ENCODE results near the gene KLF15.

DNA sequence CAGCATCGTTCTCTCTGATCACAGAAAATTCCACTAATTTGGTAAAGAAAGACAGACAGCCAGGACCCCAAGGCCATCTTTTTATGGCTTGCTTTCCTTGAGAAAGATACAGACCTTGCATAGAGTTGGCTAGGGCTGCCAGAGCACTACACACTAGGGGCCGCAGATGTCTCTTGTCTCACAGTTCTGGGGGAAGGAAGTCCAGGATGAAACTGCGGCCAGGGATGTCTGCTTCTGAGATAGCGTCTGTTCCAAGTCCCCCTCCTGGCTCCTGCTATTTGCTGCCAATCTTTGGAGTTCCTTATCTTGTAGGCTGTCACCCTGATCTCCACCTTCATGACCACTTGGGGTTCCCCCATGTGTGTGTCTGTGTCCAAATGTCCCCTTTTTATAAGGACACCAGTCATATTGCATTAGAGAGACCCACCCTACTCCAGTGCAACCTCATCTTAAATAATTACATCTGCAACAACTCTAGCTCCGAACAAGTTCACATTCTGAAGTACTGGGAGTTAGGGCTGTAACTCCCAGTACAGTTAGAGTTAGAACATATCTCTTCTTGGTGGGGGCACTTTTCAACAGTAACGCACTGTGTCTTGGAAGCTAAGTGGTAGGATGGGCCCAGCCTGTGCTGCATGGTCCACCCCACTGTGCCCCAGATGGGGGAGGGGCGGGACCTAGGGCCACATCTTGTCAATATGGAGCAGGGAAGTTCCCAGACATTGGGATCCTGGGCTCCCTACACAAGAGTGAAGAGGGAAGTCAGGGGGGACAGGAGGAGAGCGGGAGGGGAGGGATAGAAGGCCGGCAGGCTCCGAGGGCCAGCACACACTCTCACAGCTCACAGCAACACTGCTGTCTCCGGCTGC is 42.2 kb downstream of the KLF15 start:
- TF ChIP-seq, protein P1, sequence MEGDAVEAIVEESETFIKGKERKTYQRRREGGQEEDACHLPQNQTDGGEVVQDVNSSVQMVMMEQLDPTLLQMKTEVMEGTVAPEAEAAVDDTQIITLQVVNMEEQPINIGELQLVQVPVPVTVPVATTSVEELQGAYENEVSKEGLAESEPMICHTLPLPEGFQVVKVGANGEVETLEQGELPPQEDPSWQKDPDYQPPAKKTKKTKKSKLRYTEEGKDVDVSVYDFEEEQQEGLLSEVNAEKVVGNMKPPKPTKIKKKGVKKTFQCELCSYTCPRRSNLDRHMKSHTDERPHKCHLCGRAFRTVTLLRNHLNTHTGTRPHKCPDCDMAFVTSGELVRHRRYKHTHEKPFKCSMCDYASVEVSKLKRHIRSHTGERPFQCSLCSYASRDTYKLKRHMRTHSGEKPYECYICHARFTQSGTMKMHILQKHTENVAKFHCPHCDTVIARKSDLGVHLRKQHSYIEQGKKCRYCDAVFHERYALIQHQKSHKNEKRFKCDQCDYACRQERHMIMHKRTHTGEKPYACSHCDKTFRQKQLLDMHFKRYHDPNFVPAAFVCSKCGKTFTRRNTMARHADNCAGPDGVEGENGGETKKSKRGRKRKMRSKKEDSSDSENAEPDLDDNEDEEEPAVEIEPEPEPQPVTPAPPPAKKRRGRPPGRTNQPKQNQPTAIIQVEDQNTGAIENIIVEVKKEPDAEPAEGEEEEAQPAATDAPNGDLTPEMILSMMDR (IDR thresholded peaks at IDR 0.05) = no peak
- no peak for TF ChIP-seq POLR2A (IDR thresholded peaks at IDR 0.05)

Measured in thyroid gland (tissue), 4 donors.